Measurements from ENCODE around the gene MCRIP2. TPM values are rescaled to one million over a fixed set of nuclear protein-coding genes. Genes with fewer than 3 reads are reported as not detected.

The MCRIP2 gene
- total and polyA plus RNA-seq, 9 of the 15 experiments (the other 6 are each of a cell fraction or from before 2014, with no cell fraction given) = 0.80 to 120 (median 35.2) TPM

DNA sequence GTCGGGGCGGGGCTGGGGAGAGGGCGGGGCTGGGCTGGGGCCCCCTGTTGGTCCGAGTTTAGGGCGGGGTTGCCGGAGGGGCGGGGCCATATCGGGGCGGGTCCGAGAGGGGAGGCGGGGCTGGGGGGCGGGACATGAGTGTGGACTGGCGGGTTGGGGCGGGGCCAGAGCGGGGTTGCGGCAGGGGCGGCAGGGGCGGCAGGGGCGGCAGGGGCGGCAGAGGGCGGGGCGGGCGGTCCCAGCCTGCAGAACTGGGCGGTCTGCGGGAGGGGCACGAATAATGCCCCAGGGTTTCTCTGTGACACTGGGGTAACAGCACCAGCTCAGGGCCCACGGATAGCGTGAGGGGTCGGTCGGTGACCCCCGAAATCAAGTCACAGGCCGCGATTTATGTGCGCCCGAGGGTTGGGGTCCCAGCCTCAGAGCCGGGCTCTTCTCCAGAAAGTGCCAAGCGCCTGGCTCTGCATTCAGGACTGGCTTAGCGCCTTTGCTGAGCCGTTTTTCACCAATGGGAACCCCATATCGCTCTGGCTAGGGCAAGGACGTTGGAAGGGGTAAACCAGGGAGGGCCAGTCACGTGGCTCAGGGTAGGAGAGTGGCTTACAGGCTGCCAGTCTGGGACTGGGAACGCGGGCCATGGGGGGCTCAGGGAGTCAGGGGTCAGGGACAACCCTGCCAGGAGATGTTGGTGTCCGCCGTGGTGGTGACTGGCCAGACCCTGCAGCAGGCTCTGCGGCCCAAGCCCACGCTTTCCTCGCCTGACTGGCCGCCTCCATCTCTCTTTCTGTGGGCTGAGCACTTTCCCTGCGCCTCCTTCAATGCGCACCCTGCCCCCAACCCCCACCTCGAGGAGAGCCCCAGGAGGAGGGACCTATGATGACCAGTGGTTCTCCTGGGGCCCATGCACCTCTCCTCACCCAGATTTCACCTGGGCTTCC is 4.3 kb upstream of the MCRIP2 start (continued):
- peak; percentile 63 to 66 for TF ChIP-seq NRF1 (conservative IDR thresholded peaks at IDR 0.05 in 1 of 2, IDR thresholded peaks at IDR 0.05 in 1 of 2)
- TF ChIP-seq, protein P1, sequence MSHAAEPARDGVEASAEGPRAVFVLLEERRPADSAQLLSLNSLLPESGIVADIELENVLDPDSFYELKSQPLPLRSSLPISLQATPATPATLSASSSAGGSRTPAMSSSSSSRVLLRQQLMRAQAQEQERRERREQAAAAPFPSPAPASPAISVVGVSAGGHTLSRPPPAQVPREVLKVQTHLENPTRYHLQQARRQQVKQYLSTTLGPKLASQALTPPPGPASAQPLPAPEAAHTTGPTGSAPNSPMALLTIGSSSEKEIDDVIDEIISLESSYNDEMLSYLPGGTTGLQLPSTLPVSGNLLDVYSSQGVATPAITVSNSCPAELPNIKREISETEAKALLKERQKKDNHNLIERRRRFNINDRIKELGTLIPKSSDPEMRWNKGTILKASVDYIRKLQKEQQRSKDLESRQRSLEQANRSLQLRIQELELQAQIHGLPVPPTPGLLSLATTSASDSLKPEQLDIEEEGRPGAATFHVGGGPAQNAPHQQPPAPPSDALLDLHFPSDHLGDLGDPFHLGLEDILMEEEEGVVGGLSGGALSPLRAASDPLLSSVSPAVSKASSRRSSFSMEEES (CRISPR knock-in tag; IDR thresholded peaks at IDR 0.05) = peak; percentile 67
- TF ChIP-seq ATF1 (CRISPR knock-in tag; IDR thresholded peaks at IDR 0.05) = no peak
- TF ChIP-seq ATF1 (tag; IDR thresholded peaks at IDR 0.05) = no peak
- TF ChIP-seq MAZ (CRISPR knock-in tag; conservative IDR thresholded peaks at IDR 0.05 in 1 of 2, IDR thresholded peaks at IDR 0.05 in 1 of 2) = 0 out of 4 replicates have a peak, but pooled peaks of 1 of the 2 experiments have one; percentile 2
- 0 out of 2 replicates have a peak, but pooled peaks have one; percentile 21 for TF ChIP-seq HDGF (IDR thresholded peaks at IDR 0.05)
- 0 out of 2 replicates have a peak, but pooled peaks have one; percentile 7 for TF ChIP-seq CBFA2T2 (conservative IDR thresholded peaks at IDR 0.05)
- peak; percentile 44; the same call in 1 of the 2 replicates for TF ChIP-seq L3MBTL2 (IDR thresholded peaks at IDR 0.05)
